Measurements from ENCODE around the gene MYO18B. TPM values are rescaled to one million over a fixed set of nuclear protein-coding genes. Genes with fewer than 3 reads are reported as not detected.

MYO18B gene
- total and polyA plus RNA-seq, 2 donors (not counting 3 experiments of a cell fraction or from before 2014, with no cell fraction given) = 0.01 TPM; not detected in 1

GRCh38 chr22:26075251-26075650 lies 333.3 kb downstream of the MYO18B start:
- Histone ChIP-seq H3K79me2 (ENCODE audit: control insufficient read depth, insufficient read depth, low read length) (no peaks in the 10 kb centered on the region), H4K20me1 (replicated peaks; ENCODE audit: control insufficient read depth, extremely low read depth, insufficient read depth, low read length) (no peaks in the 10 kb centered on the region), H3K4me2 (ENCODE audit: insufficient read depth, low read length) (no peak overlapping the region), H3K27ac (ENCODE audit: insufficient read depth, low read depth, low read length) (no peak overlapping the region), H3K9me3 (replicated peaks; ENCODE audit: control insufficient read depth, insufficient read depth, low read length) (no peaks in the 10 kb centered on the region), H3K36me3 (ENCODE audit: control insufficient read depth in 2 of 2, extremely low read depth in 1 of 2, insufficient read depth in 2 of 2, low read length in 2 of 2) (no peaks in the 10 kb centered on the region), H3K27me3 (ENCODE audit: control insufficient read depth in 2 of 2, insufficient read depth in 2 of 2, low read length in 2 of 2) (no peaks in the 10 kb centered on the region), H3K4me3 (replicated peaks in 1 of 3; ENCODE audit: insufficient read depth in 1 of 3, low read depth in 1 of 3, low read length in 3 of 3) (no peak overlapping the region), H3K9ac (replicated peaks; ENCODE audit: extremely low read depth, insufficient read depth, low read length) (no peak overlapping the region), H3K4me1 (ENCODE audit: control insufficient read depth, extremely low read depth, insufficient read depth, low read length) (no peaks in the 10 kb centered on the region), H3K9me1 (replicated peaks; ENCODE audit: control insufficient read depth, extremely low read depth, insufficient read depth, low read length) (no peaks in the 10 kb centered on the region), H2AFZ (ENCODE audit: low read depth, low read length) (no peak overlapping the region)
- BruUV-seq (replicated peaks) = no TSS peak
- ChIA-PET CTCF (no interaction called here), POLR2A (no interaction called here)
- intact Hi-C loops (cut with micrococcal nuclease) (no loop called here), dilution Hi-C loops (cut with MboI; ENCODE audit: extremely low pct_ligation_motif_present, low sequenced_read_pairs) (no loop called here)
- no peak for TF ChIP-seq GATA2 (IDR thresholded peaks at IDR 0.05; ENCODE audit: insufficient read depth, insufficient read length, low read depth, low read length)
- no peak for TF ChIP-seq EZH2 (IDR thresholded peaks at IDR 0.05; ENCODE audit: borderline replicate concordance, low read depth, low read length, severe bottlenecking)
- no peak for TF ChIP-seq POLR2A (IDR thresholded peaks at IDR 0.05; ENCODE audit: low read depth, low read length)
- TF ChIP-seq JUN (IDR thresholded peaks at IDR 0.05; ENCODE audit: borderline replicate concordance, insufficient read depth, insufficient read length, low read depth) = no peak
- TF ChIP-seq MAX (IDR thresholded peaks at IDR 0.05; ENCODE audit: insufficient read depth, insufficient read length) = no peak
- no peak for TF ChIP-seq MYC (IDR thresholded peaks at IDR 0.05; ENCODE audit: low read depth, low read length)
- no peak for TF ChIP-seq CTCF (IDR thresholded peaks at IDR 0.05; ENCODE audit: extremely low read depth in 1 of 2, insufficient read depth in 1 of 2, low read depth in 1 of 2, low read length in 2 of 2)
- no peak for TF ChIP-seq POLR2AphosphoS5 (IDR thresholded peaks at IDR 0.05; ENCODE audit: insufficient read depth, low read depth, low read length)
- no peak for TF ChIP-seq FOS (IDR thresholded peaks at IDR 0.05; ENCODE audit: borderline replicate concordance, insufficient read depth, low read length)
- DNase-seq (ENCODE audit: low read depth, low spot score) (no peak), FAIRE-seq (no peak)

Data from endothelial cell of umbilical vein (primary cell).